Smooth muscle cell (in vitro differentiated cells): ENCODE results near the gene ASB4. TPM values are rescaled to one million over a fixed set of nuclear protein-coding genes. Genes with fewer than 3 reads are reported as not detected.

Experiments
- DNase-seq: peaks from one replicate; lab custom pipeline; 2025; ENCODE audit not compliant: unreplicated experiment; lab: John Stamatoyannopoulos, UW
- H2AFZ ChIP-seq: fragments of 200-600 bp; sonication (generic); 2 replicates; pipeline ENCODE4 v1.6.0; 2016; ENCODE audit warnings: antibody characterized with exemption, low read depth, mild to moderate bottlenecking
- H3F3A ChIP-seq: fragments of 200-600 bp; sonication (generic); 2 replicates; pipeline ENCODE4 v1.6.0; 2017; ENCODE audit warnings: antibody characterized with exemption, low read depth
- H3K27ac ChIP-seq: fragments of 200-600 bp; sonication (generic); 2 replicates; pipeline ENCODE4 v1.5.1; 2016; ENCODE audit warnings: low read depth, mild to moderate bottlenecking
- H3K27me3 ChIP-seq: fragments of 200-600 bp; sonication (generic); 2 replicates; pipeline ENCODE4 v1.6.1; 2016; ENCODE audit warnings: low read depth, mild to moderate bottlenecking
- H3K36me3 ChIP-seq: fragments of 200-600 bp; sonication (generic); 2 replicates; pipeline ENCODE4 v1.5.1; 2016; ENCODE audit warnings: low read depth
- H3K4me1 ChIP-seq: fragments of 200-600 bp; sonication (generic); 2 replicates; pipeline ENCODE4 v1.5.1; 2016; ENCODE audit warnings: low read depth
- H3K4me2 ChIP-seq: fragments of 200-600 bp; sonication (generic); 2 replicates; pipeline ENCODE4 v1.6.0; 2016; ENCODE audit warnings: mild to moderate bottlenecking
- H3K4me3 ChIP-seq: fragments of 200-600 bp; sonication (generic); 2 replicates; pipeline ENCODE4 v1.5.1; 2016; ENCODE audit warnings: mild to moderate bottlenecking
- H3K79me2 ChIP-seq: fragments of 200-600 bp; sonication (generic); 2 replicates; pipeline ENCODE4 v1.6.0; 2016; ENCODE audit warnings: low read depth, mild to moderate bottlenecking
- H3K9ac ChIP-seq: fragments of 200-600 bp; sonication (generic); 2 replicates; pipeline ENCODE4 v1.6.0; 2016; ENCODE audit warnings: low read depth
- H3K9me3 ChIP-seq: fragments of 200-600 bp; sonication (generic); replicated peaks from 2 replicates; pipeline ENCODE4 v1.5.1; 2016; ENCODE audit warnings: low read depth
- H4K20me1 ChIP-seq: fragments of 200-600 bp; sonication (generic); 2 replicates; pipeline ENCODE4 v1.6.0; 2016; ENCODE audit warnings: low read depth
- CTCF ChIP-seq: fragments of 200-600 bp; sonication (generic); IDR thresholded peaks from 2 replicates; pipeline ENCODE4 v1.5.1; 2017; ENCODE audit warnings: borderline replicate concordance, mild to moderate bottlenecking, antibody characterized with exemption; ENCODE audit not compliant: insufficient read depth, poor library complexity, severe bottlenecking
- WGBS: methylation state at CpG from one replicate; pipeline ENCODE4 v1.1.7; 2016; ENCODE audit warnings: low lambda C conversion rate; 5-methylcytosine and 5-hydroxymethylcytosine counted together
- polyA plus RNA-seq: library from polyadenylated mRNA; unstranded; fragments of >200 nt; fragmentation: Nextera tagmentation; extraction: Ambion mirVana; gene quantifications from 2 replicates; pipeline ENCODE4 v1.2.1, GENCODE V29; 2016
- total RNA-seq: library from RNA; depleted of rRNA; stranded (reverse); fragments of >200 nt; gene quantifications from 2 replicates; pipeline ENCODE4 v1.2.3, GENCODE V29; 2014

ASB4 gene
- total and polyA plus RNA-seq, 2 experiments from 2014 or later = not detected

DNA sequence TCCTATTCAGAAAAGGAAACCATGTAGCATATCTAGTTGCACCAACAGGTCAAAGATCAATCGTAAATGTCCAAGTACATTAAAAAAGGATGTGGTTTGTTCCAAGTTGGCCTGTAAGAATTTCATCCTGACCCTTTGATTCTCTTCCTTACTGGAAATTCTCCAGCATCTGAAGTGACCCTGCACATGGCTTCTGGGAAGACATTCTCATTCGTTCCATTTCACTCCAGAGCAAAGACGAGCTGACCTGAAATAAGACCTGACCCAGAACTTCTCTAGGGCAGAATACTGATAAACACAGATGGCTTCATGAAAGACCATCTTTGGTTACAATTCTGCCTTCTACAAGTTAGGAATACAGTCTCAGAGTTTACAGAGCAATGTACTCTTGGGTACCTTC lies 39.8 kb downstream of the ASB4 start:
- H3K27me3 ChIP-seq = peaks cover 41% of the 10 kb centered on the region
- no peak for TF ChIP-seq CTCF
- H3K4me3 ChIP-seq = no peak overlapping the region
- no peak overlapping the region for H3K9ac ChIP-seq
- H3K79me2 ChIP-seq = no peaks in the 10 kb centered on the region
- no peaks in the 10 kb centered on the region for H3K36me3 ChIP-seq
- H3K4me2 ChIP-seq = no peak overlapping the region
- no peaks in the 10 kb centered on the region for H4K20me1 ChIP-seq
- no peak for DNase-seq
- no peaks in the 10 kb centered on the region for H3F3A ChIP-seq
- no peak overlapping the region for H2AFZ ChIP-seq
- H3K4me1 ChIP-seq = no peaks in the 10 kb centered on the region
- H3K9me3 ChIP-seq = no peaks in the 10 kb centered on the region
- H3K27ac ChIP-seq = no peak overlapping the region
- 65% methylated on average over 3 of the region's 3 CpGs for WGBS

DNA sequence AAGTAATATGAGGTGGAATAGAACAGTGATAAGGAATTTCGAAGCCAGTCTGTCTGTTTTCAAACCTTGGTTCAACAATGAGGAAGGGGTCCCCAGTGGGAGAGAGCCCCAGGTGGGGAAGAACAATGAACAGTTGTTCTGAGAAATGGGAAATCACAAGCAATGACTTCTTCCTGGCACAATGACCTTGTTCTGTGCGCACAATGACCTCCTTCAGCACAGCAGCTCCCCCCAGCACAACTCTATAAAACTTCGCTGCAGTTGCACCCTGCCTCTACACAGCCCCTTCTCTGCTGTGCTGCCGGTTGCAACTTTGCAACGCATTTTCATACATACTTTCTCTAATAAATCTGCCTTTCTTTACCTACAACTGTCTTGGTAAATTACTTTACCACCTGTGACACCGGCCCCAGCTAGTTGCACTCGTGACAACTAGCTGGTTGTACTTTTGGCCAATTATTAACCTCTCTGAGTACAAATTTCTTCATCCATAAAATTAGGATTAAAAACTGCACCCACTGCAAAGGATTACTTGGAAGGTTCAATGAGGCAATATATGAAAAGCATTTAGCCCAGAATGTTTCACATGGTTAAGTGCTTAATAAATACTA lies 40.5 kb downstream of the ASB4 start:
- no peak overlapping the region for H2AFZ ChIP-seq
- no peak overlapping the region for H3K9ac ChIP-seq
- H3K27me3 ChIP-seq = peaks cover 34% of the 10 kb centered on the region
- H3K4me2 ChIP-seq = no peak overlapping the region
- 84% methylated on average over 7 of the region's 7 CpGs for WGBS
- DNase-seq = no peak
- no peaks in the 10 kb centered on the region for H3K79me2 ChIP-seq
- H3K4me3 ChIP-seq = no peak overlapping the region
- H3K4me1 ChIP-seq = no peaks in the 10 kb centered on the region
- H3K27ac ChIP-seq = no peak overlapping the region
- H3K36me3 ChIP-seq = no peaks in the 10 kb centered on the region
- peak; percentile 1 for TF ChIP-seq CTCF
- no peaks in the 10 kb centered on the region for H3K9me3 ChIP-seq
- no peaks in the 10 kb centered on the region for H3F3A ChIP-seq
- no peaks in the 10 kb centered on the region for H4K20me1 ChIP-seq

- WGBS = 37% methylated on average over 5 of the region's 5 CpGs
- no peak overlapping the region for H3K27ac ChIP-seq
- no peaks in the 10 kb centered on the region for H3K36me3 ChIP-seq
- no peak overlapping the region for H3K4me3 ChIP-seq
- no peak for DNase-seq
- H3K79me2 ChIP-seq = no peaks in the 10 kb centered on the region
- H3F3A ChIP-seq = no peaks in the 10 kb centered on the region
- no peak overlapping the region for H3K9ac ChIP-seq
- no peaks in the 10 kb centered on the region for H4K20me1 ChIP-seq
- H2AFZ ChIP-seq = no peak overlapping the region
- TF ChIP-seq CTCF = peak; percentile 91
- no peak overlapping the region for H3K4me2 ChIP-seq
- H3K9me3 ChIP-seq = no peaks in the 10 kb centered on the region
- no peaks in the 10 kb centered on the region for H3K4me1 ChIP-seq
- peaks cover 24% of the 10 kb centered on the region for H3K27me3 ChIP-seq
These were observed 41.5 kb downstream of the ASB4 start for GRCh38 chr7:95527033-95527775.
